DMS79 (cell line): Measurements from ENCODE around the gene WHRN.
A peak's percentile ranks its signal among the peaks of the same experiment; 100 is the strongest.

Experiments used
- DNase-seq: peaks from one replicate; lab custom pipeline; 2025; lab: John Stamatoyannopoulos, UW

Gene WHRN

DNA sequence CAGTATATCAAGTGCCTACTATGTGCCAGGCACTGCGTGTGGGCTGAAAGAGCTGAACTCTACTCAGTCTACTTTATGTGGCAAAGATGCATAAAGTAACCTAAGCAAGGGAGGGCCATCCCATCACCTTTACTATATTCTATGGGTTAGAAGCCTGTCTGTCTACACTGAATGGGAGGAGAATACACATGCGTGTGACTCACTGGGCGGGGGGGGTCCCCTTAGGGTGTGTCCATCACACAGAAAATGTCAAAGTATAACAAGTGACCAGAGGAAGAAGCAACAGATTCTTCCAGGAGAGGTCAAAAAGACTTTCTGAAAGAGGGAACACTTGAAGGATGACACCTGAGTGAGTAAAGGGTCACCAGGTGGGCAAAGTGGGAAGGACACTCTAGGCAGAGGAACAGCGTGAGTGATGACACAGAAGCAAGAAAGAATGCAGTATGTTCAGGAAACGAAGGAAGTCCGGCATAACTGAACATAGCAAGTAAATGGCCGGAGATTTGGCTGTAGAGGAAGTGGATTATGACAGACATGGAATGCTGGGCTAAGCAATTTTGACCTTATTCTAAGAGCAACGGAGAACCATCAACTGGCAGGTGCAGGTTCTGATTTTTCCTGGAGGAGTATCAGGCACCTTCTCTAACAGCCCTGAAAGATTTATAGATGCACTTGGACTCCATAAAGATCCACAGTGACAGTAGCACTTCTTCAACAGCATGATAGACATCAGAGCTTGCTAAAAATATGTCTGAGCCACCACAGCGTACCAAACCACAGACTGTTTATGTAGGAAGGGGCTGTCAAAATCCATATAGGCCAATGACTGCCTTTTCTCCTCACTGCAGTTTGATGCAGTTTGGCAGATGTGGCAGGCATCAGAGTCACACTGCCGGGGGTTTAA, 8.0 kb upstream of the WHRN start:
- no peak for DNase-seq

DNA sequence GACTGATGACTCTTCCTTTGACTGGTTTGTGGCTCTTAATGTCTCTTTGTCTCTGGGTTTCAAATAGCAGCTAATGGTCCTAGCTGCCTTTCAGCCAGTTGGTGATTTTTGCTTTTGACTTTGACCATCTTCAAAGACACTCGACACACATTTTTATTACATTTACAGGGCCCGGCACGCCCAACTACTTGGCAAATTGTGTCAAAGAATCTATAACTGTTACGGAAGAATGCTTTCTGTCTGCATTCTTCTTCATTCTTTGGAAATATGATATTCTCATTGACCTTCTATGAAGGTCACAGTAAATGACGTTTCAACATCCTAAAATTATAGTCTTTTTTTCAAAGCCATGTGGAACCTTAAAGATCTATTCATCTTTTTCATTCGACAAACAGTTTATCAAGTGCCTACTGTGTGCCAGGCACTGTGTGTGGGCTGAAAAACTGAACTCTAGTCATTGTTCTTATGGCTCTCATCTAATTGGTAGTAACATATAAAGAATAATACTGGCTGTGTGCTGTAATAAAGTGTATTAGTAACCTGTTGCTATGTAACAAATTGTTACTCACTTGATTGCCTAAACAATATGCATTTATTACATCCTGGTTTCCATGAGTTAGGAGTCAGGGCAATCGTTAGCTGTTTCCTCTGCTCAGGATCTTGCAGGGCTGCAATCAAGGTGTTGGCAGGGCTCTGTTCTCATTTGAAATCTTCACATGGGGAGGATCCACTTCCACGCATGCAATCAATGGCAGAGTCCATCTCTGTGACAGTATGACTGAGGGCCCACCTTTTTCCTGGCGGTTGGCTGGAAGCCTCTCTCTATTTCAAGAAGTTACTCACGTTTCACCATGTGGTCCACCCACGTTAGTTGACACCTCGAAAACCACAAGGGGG, 7.0 kb upstream of the WHRN start:
- no peak for DNase-seq

DNA sequence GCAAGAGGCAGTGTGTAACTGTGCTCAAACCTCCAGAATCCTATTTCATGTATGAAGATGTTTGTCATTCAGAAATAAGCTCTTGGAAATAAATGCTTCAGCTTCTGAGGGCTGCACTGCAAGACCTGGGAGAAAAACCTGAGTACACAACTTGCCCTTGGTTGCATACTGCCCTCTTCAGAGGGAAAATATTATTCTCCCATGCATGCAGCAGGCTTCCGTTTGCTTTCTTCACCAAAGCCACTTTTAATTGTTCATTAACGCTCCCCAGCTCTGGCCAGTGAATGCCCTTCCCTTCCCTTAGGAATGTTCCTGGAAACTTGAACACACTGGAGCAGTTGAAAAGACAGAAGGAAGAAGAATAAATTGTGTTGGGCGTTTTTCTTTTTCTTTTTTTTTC, 2.5 kb upstream of the WHRN start:
- peak; percentile 40 for DNase-seq

DNA sequence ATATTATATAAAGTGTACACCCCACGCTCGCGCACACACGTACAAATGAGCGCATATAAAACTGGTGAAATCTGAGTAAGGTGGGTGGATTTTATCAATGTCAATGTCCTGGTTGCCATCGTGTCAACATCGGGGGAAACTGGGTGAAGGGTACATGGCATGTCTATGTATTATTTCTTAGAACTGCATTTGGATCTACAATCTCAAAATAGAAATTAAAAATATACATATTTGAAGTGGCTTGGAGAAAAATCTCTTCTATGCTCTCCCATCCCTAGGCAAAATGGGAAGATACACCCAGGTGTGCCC, 763 bp upstream of the WHRN start:
- no peak for DNase-seq

DNA sequence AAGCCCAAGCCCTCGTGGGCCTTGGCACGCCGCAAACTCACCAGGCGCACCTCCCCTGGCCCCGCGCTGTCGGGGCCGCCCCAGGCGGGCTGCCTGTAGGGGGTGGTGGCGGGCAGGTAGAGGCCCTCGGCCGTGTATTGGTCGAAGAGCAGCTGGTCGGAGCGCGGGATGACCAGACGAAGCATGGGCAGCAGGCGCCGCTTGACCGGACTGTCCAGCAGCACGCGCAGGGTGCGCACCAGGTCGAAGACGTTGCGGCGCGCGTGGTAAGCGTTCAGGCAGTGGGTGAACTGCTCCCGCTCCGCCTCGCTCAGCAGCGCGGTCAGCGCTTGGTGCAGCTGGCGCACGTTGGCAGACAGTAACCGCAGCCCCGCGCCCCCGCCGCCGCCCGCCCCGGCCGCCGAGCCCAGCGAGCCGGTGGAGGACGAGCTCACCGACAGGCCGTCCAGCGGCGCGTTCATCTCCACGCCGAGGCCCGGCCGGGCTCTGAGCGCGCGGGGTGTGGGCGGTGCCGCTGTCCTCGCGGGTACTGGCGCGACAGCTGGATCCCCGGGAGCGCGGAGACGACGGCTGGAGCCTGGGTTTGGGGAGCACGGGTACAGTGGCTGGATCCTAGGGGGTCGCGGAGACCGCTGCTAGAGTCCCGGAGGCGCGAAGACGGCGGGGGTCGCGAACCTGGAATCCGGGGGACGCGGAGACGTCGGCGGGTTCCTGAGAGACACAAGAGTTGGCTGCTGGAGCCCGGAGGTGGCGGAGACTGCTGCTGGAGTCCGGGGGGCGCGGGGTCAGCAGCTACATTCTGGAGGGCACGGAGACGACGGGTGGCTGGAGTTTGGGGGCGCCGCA, 709 bp downstream of the WHRN start:
- no peak for DNase-seq

- DNase-seq = no peak
Observed at GRCh38 chr9:114503522-114504340, 1.5 kb downstream of the WHRN start.

DNA sequence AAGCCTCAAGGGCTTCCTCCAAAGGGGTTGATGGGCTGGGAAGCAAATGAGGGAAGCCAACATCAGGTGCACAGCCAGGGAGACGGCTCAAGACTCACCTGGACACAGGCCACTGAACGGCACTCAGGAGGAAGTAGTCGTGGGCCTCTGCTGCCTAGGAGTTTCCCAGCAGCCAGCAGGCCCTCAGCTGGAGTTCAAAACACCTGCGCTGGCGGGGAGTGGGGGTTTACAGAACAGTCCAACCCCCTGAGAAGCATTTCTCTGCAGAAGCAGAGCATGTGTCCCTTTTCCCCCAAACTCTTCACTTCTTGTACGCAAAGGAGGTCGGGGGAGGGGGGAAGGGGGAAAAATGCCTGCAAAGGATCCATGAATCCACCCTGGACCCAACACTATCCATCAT, 2.3 kb downstream of the WHRN start:
- peak; percentile 66 for DNase-seq

DNA sequence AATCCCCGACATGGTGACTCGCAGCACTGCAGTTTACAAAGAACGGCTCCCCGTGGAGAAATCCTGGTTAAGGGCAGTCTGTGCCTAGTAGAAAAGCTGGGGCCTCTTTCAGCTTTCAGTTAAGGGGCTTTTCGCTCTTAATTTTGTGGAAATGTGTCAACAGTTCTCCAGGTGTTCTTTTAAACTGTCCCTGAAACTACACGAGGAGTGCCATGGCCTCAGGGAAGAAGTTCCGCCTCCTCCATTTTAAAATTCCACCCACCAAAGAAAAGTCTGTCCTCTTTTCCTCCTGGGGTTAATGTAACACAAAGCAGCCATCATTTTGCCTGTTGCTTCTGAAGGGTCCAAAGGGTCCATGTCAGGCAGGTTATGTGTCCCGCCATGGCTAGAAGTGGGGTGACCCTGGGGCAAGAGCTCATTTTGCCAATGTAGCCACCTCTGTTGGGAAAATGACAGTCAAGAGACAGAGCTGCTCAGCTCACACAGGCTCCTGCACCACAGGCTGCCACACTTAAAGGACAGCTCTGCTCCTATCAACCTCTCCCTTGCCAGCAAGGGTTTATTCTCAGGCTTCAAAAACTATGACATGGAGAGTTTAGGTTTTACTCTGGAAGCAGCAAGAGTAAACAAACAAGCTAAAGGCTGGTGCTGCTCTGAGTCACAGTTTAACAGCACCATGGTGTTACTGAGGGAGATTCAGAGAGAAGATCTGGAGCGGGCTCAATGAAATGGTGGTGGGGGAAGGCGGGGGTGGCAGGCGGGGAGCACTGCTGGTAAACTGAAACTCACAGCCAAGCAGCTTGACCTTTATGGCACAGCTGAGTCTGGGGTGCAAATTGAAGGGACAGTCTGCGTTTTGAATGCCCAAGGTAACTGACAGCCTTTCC, 3.2 kb downstream of the WHRN start:
- peak; percentile 85 for DNase-seq

DNA sequence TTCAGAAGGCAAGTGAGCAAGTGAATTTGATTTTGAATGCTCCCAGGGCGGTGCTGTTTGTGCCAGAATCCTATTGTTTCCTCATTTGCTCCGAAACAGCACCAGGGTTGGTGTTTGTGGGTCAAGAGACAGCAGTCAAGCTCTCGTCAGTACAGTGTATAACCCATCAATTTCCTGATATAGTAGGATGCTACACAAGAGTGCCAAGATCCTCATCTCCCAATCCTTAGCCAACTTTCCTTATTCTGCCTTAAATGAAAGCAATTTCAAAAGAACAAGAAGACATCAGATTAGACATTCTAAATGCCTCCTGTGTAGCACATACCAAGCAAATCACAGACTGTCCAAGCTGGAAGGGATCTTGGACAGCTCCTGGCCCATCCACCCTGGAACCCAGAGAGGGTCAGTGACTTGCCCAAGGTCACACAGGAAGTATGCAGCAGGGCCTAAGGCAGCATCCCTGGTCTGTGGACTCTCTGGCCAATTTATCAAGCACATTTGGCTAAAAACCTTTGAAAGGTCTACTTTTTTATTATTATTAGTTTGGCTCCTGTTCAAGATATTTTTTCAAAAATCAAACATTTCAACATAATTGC, 4.5 kb downstream of the WHRN start:
- no peak for DNase-seq

GRCh38 chr9:114499941-114500696, 5.2 kb downstream of the WHRN start:
- no peak for DNase-seq

DNA sequence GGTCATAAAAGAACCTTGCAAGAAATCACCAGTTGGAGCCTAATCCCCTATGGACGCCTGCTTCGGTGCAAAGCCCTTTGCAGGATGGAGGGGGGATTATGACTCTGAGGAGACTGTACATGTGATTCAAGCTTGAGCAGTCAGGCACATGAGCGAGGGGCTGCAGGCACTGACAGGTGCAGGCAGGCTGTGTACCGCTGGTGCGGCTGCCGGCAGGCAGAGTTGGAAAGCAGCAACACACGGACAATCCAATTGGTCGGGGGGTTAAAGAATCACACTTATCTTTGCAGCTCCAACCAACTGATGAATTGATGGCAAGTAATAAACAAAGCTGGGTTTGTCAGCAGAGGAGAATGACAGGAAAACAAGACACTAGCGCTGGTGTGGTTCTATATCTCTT, 5.7 kb downstream of the WHRN start:
- peak; percentile 66 for DNase-seq

DNA sequence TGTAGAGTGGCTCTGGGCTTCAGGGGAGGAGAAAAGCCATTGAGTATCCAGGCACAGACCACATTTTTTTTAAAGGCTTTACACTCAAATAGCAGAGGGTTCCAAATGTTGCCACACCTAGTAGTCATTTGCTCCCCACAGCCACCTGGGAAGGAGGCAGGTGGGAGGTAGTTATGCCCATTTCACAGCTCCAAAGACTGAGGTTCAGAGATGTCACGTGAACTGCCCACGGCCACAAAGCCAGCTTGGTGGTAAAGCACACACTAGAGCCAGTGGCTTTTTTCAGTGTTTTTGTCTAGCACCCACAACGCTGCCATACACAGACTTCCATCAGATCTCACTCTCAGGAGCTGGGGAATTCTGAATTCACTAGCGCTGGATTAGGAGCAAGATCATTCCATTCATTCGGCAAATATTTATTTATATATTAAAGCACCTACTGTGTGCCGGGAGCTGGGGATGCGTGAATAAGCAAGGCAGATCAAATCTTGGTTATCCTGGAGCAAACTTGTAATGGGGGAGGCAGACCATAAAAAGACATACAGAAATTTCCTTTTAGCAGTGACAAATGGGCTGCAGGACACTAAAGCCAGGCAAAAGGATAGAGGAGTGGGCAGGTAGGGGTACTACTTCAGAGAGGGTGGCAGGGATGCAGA, 7.4 kb downstream of the WHRN start:
- peak; percentile 60 for DNase-seq

GRCh38 chr9:114497236-114497635, 8.0 kb downstream of the WHRN start:
- peak; percentile 73 for DNase-seq

DNA sequence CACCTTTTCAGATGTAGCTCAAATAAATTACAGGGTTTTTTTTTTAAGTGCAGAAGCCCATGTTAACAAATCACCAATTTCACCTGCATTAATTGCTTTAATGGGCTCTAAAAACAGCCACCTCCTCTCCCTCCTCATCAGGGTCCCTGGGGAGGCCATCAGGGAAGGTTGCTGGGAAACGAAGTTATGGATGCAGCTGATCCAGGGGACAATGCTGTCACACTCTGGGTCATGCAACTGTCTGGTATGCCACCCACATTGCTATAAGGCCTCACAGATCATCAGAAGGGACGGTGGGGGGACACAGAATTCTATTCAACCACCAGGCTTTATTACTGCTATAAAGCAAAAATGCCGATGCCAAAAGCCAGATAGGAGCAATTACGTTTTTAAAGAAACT, 9.3 kb downstream of the WHRN start:
- DNase-seq = no peak

DNA sequence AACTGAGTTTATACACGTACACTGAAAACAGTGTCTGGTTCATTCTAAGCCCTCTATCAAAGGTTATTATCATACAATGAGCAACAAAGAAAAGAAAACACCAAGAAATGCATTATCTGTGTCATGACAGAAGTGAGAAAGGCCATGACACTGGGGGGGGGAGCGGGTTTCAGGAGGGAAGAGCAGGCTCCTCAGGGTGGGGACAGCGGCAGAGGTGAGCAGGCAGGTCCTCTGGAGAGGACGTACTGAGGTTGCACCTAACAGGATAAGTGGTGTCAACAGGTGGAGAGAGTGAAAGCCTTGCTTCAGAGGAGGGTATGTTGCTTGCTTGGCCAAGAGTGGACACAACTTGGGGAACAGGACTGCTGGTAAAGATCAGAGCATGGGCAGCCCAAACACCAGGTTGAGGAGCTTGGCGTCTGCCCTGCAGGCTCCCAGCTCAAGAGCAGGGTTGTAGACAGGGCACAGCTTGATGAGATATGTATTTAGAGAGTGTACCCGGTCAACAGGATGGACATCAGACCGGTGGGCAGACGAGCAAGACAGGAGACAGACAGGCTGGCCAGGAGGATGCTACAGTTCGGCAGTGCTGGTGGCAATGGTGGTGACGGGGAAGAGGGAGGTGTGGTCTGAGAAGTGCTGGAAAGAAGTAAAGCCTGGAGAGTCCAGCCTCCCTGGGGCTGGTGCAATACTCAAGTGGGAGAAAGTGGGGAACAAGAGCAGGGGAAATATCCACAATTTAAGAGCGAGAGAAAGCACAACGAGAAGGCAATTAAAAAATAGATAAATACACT, 10.3 kb downstream of the WHRN start:
- no peak for DNase-seq

- no peak for DNase-seq
Observed at GRCh38 chr9:114493521-114494184, 11.6 kb downstream of the WHRN start.

- no peak for DNase-seq
Observed at GRCh38 chr9:114492991-114493390, 12.3 kb downstream of the WHRN start.
